Smooth muscle cell (in vitro differentiated cells): Measurements from ENCODE around the gene LRRC7. TPM values are rescaled to one million over a fixed set of nuclear protein-coding genes. Genes with fewer than 3 reads are reported as not detected.

Experiments
- DNase-seq: peaks from one replicate; lab custom pipeline; 2025; ENCODE audit not compliant: unreplicated experiment; lab: John Stamatoyannopoulos, UW
- H2AFZ ChIP-seq: fragments of 200-600 bp; sonication (generic); 2 replicates; pipeline ENCODE4 v1.6.0; 2016; ENCODE audit warnings: antibody characterized with exemption, low read depth, mild to moderate bottlenecking
- H3F3A ChIP-seq: fragments of 200-600 bp; sonication (generic); 2 replicates; pipeline ENCODE4 v1.6.0; 2017; ENCODE audit warnings: antibody characterized with exemption, low read depth
- H3K27ac ChIP-seq: fragments of 200-600 bp; sonication (generic); 2 replicates; pipeline ENCODE4 v1.5.1; 2016; ENCODE audit warnings: low read depth, mild to moderate bottlenecking
- H3K27me3 ChIP-seq: fragments of 200-600 bp; sonication (generic); 2 replicates; pipeline ENCODE4 v1.6.1; 2016; ENCODE audit warnings: low read depth, mild to moderate bottlenecking
- H3K36me3 ChIP-seq: fragments of 200-600 bp; sonication (generic); 2 replicates; pipeline ENCODE4 v1.5.1; 2016; ENCODE audit warnings: low read depth
- H3K4me1 ChIP-seq: fragments of 200-600 bp; sonication (generic); 2 replicates; pipeline ENCODE4 v1.5.1; 2016; ENCODE audit warnings: low read depth
- H3K4me2 ChIP-seq: fragments of 200-600 bp; sonication (generic); 2 replicates; pipeline ENCODE4 v1.6.0; 2016; ENCODE audit warnings: mild to moderate bottlenecking
- H3K4me3 ChIP-seq: fragments of 200-600 bp; sonication (generic); 2 replicates; pipeline ENCODE4 v1.5.1; 2016; ENCODE audit warnings: mild to moderate bottlenecking
- H3K79me2 ChIP-seq: fragments of 200-600 bp; sonication (generic); 2 replicates; pipeline ENCODE4 v1.6.0; 2016; ENCODE audit warnings: low read depth, mild to moderate bottlenecking
- H3K9ac ChIP-seq: fragments of 200-600 bp; sonication (generic); 2 replicates; pipeline ENCODE4 v1.6.0; 2016; ENCODE audit warnings: low read depth
- H3K9me3 ChIP-seq: fragments of 200-600 bp; sonication (generic); replicated peaks from 2 replicates; pipeline ENCODE4 v1.5.1; 2016; ENCODE audit warnings: low read depth
- H4K20me1 ChIP-seq: fragments of 200-600 bp; sonication (generic); 2 replicates; pipeline ENCODE4 v1.6.0; 2016; ENCODE audit warnings: low read depth
- CTCF ChIP-seq: fragments of 200-600 bp; sonication (generic); IDR thresholded peaks from 2 replicates; pipeline ENCODE4 v1.5.1; 2017; ENCODE audit warnings: borderline replicate concordance, mild to moderate bottlenecking, antibody characterized with exemption; ENCODE audit not compliant: insufficient read depth, poor library complexity, severe bottlenecking
- WGBS: methylation state at CpG from one replicate; pipeline ENCODE4 v1.1.7; 2016; ENCODE audit warnings: low lambda C conversion rate; 5-methylcytosine and 5-hydroxymethylcytosine counted together
- polyA plus RNA-seq: library from polyadenylated mRNA; unstranded; fragments of >200 nt; fragmentation: Nextera tagmentation; extraction: Ambion mirVana; gene quantifications from 2 replicates; pipeline ENCODE4 v1.2.1, GENCODE V29; 2016
- total RNA-seq: library from RNA; depleted of rRNA; stranded (reverse); fragments of >200 nt; gene quantifications from 2 replicates; pipeline ENCODE4 v1.2.3, GENCODE V29; 2014

Gene LRRC7
- total and polyA plus RNA-seq, 2 experiments from 2014 or later: 0.04 to 0.06 TPM

- H3K27ac ChIP-seq: no peak overlapping the region
- TF ChIP-seq CTCF: no peak
Measured at GRCh38 chr1:69993810-69994209, 426.1 kb downstream of the LRRC7 start.

DNA sequence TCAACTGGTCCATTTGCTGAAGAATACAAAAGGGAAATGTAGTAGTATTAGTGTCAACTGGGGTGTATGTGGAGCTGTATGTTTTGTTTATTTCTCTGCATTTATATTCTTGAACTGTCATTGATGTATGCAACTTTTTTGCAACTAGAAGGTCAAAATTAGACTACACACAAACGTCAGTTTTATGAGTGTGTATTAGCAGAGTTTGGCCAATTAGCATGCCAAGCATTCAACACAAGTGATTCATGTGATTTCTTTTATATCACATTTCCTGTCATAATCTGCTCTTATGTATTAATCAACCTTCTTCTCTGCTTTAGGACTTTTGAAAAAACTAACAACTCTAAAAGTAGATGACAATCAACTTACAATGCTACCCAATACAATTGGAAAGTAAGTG is 426.5 kb downstream of the LRRC7 start:
- no peaks in the 10 kb centered on the region for H3K79me2 ChIP-seq
- no peaks in the 10 kb centered on the region for H3K36me3 ChIP-seq
- no peak for DNase-seq
- 31% methylated on average over 1 of the region's 1 CpG for WGBS
- no peaks in the 10 kb centered on the region for H3K27me3 ChIP-seq
- TF ChIP-seq CTCF: no peak
- H3K9ac ChIP-seq: no peak overlapping the region
- H3K4me1 ChIP-seq: no peaks in the 10 kb centered on the region
- H4K20me1 ChIP-seq: no peaks in the 10 kb centered on the region
- no peak overlapping the region for H3K27ac ChIP-seq
- no peak overlapping the region for H2AFZ ChIP-seq
- no peaks in the 10 kb centered on the region for H3K9me3 ChIP-seq
- no peak overlapping the region for H3K4me3 ChIP-seq
- H3F3A ChIP-seq: no peaks in the 10 kb centered on the region
- no peak overlapping the region for H3K4me2 ChIP-seq

More at GRCh38 chr1:69993810-69994209, 426.1 kb downstream of the LRRC7 start:
- 90% methylated on average over 4 of the region's 4 CpGs for WGBS
- Histone ChIP-seq H3K79me2 (no peaks in the 10 kb centered on the region), H3F3A (no peaks in the 10 kb centered on the region), H2AFZ (no peak overlapping the region), H3K27me3 (no peaks in the 10 kb centered on the region), H3K4me3 (no peak overlapping the region), H3K9ac (no peak overlapping the region), H3K36me3 (no peaks in the 10 kb centered on the region), H3K4me1 (no peaks in the 10 kb centered on the region), H4K20me1 (no peaks in the 10 kb centered on the region), H3K4me2 (no peak overlapping the region), H3K9me3 (no peaks in the 10 kb centered on the region)
- DNase-seq: no peak

- Histone ChIP-seq H3K4me1 (no peaks in the 10 kb centered on the region), H3K4me3 (no peak overlapping the region), H3K9ac (no peak overlapping the region), H4K20me1 (no peaks in the 10 kb centered on the region), H3K79me2 (no peaks in the 10 kb centered on the region), H3K4me2 (no peak overlapping the region), H3K27me3 (no peaks in the 10 kb centered on the region), H3F3A (no peaks in the 10 kb centered on the region), H3K9me3 (no peaks in the 10 kb centered on the region), H3K36me3 (no peaks in the 10 kb centered on the region), H3K27ac (no peak overlapping the region), H2AFZ (no peak overlapping the region)
- no peak for DNase-seq
- WGBS: 90% methylated on average over 1 of the region's 1 CpG
- TF ChIP-seq CTCF: no peak
Measured at GRCh38 chr1:69998847-69999246, 431.1 kb downstream of the LRRC7 start.

DNA sequence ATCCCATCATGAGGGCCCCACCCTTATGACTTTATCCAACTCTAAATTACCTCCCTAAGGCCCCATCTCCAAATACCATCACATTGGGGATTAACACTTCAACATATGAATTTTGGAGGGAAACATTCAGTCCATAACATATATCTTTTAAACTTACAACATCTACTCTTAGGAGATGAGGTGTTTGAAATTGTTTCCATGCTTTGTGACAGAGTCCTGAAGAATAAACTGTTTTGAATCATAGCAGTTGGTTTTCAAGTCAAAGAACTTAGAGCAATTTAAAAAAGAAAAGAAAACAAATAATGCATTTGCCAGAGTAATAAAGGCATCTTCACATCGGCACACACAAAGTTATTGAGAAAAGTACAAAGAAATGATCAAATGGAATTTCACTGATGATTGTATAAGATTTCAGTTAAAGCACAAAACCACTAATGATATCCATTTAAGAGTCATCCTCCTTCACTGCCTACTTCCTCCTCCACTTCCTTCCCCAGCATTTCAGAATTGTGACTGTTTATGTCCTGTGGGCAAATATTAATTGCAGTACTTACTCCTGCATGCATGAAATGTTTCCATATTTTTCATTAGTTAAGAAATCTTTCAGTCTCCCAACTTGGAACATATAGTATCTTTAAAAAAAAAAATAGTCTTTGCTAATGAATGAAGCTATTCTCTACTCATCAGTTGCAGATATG is 435.6 kb downstream of the LRRC7 start:
- no peaks in the 10 kb centered on the region for H3K9me3 ChIP-seq
- H3K4me2 ChIP-seq: no peak overlapping the region
- no peak for TF ChIP-seq CTCF
- no peak overlapping the region for H3K9ac ChIP-seq
- no peaks in the 10 kb centered on the region for H3K27me3 ChIP-seq
- 72% methylated on average over 1 of the region's 1 CpG for WGBS
- no peak for DNase-seq
- H3K79me2 ChIP-seq: no peaks in the 10 kb centered on the region
- no peaks in the 10 kb centered on the region for H3K4me1 ChIP-seq
- H3K27ac ChIP-seq: no peak overlapping the region
- H4K20me1 ChIP-seq: no peaks in the 10 kb centered on the region
- no peak overlapping the region for H3K4me3 ChIP-seq
- no peaks in the 10 kb centered on the region for H3F3A ChIP-seq
- no peak overlapping the region for H2AFZ ChIP-seq
- H3K36me3 ChIP-seq: no peaks in the 10 kb centered on the region
